Gastrocnemius medialis (tissue), 4 donors: ENCODE measurements around the gene UGDH. TPM values are rescaled to one million over a fixed set of nuclear protein-coding genes. Genes with fewer than 3 reads are reported as not detected.

Experiments
- ATAC-seq, 2 donors: fragments of 150-250 bp; one replicate each; pipeline ENCODE4 v1.9.1; 2016
- DNase-seq, 2 donors: peaks; one replicate each; pipeline ENCODE4 v3.0.0-alpha.2; 2019
- H3K27ac ChIP-seq, 4 donors: fragments of 200-600 bp; sonication (generic); 1 replicate in 1 of 4; 2 replicates in 3 of 4; pipeline ENCODE4 v1.5.1; 2016 to 2018; ENCODE audit warnings: mild to moderate bottlenecking in 2 of 4, moderate library complexity in 1 of 4
- H3K27me3 ChIP-seq, 3 donors: fragments of 200-600 bp; sonication (generic) in 2 of 3; 1 replicate in 1 of 3; 2 replicates in 2 of 3; pipeline versions ENCODE4 v1.5.1 to v1.6.0; 2016 to 2019; ENCODE audit warnings: mild to moderate bottlenecking in 1 of 3, moderate library complexity in 1 of 3
- H3K36me3 ChIP-seq, 2 donors: fragments of 200-600 bp; sonication (generic) in 1 of 2; one replicate each; pipeline ENCODE4 v1.5.1; 2017 to 2018
- H3K4me1 ChIP-seq, 2 donors: fragments of 200-600 bp; sonication (generic) in 1 of 2; one replicate each; pipeline ENCODE4 v1.5.1; 2016 to 2017; ENCODE audit warnings: mild to moderate bottlenecking in 2 of 2
- H3K4me3 ChIP-seq, 4 donors: fragments of 200-600 bp; sonication (generic) in 3 of 4; 1 replicate in 1 of 4; 2 replicates in 3 of 4; pipeline ENCODE4 v1.5.1; 2016 to 2019; ENCODE audit warnings: mild to moderate bottlenecking in 2 of 4
- H3K9me3 ChIP-seq, 3 donors: fragments of 200-600 bp; sonication (generic) in 2 of 3; 1 replicate in 1 of 3; 2 replicates in 2 of 3; pipeline ENCODE4 v1.5.1; 2016 to 2019
- CTCF ChIP-seq, 5 experiments: fragments of 450-650 bp in 3 of 5; fragments of 200-600 bp in 2 of 5; sonication (generic) in 2 of 5; IDR thresholded peaks in 4 of 5; conservative IDR thresholded peaks in 1 of 5; 1 replicate in 4 of 5; 2 replicates in 1 of 5; pipeline ENCODE4 v1.5.1; 2016 to 2019; ENCODE audit warnings: antibody characterized with exemption in 5 of 5, mild to moderate bottlenecking in 3 of 5, moderate library complexity in 3 of 5
- POLR2A ChIP-seq, 2 donors: fragments of 450-650 bp; IDR thresholded peaks; one replicate each; pipeline ENCODE4 v1.6.1; 2017; ENCODE audit warnings: antibody characterized with exemption in 2 of 2, mild to moderate bottlenecking in 2 of 2, moderate library complexity in 2 of 2
- in situ Hi-C, 4 donors: fragments of 200-750 bp; cut with MboI; loops; one replicate each; pipeline versions ENCODE4 v1.15.0 to v1.8.0; 2017; ENCODE audit warnings: low sequenced_read_pairs in 4 of 4
- intact Hi-C: fragments of 100-400 bp; cut with DNase I; formaldehyde crosslinking; loops from one replicate; pipeline ENCODE4 v1.15.1; 2023; ENCODE audit warnings: low total_unique reads
- total RNA-seq, 4 donors: library from RNA; depleted of rRNA; stranded (reverse); fragments of >200 nt; gene quantifications; one replicate each; pipeline versions ENCODE4 v1.1.0 to v1.2.3, GENCODE V29; 2016

Gene UGDH
- total RNA-seq, result 10 to 100 TPM in 1 of 4 donors, 1 to 10 TPM in 3; 6.1 to 12.7 (median 8.8) TPM

GRCh38 chr4:39527296-39528060, at the start of gene UGDH:
Gene UGDH (minus strand): TSS chr4:39527439. CDS start chr4:39521512, 5,927 bp downstream.
- Histone ChIP-seq H3K27me3 (no peaks in the 10 kb centered on the region), H3K36me3 (peaks cover 0 to 8% of the 10 kb centered on the region in 2 donors), H3K4me1 (peaks cover 24% of the 10 kb centered on the region in 2 donors), H3K9me3 (no peaks in the 10 kb centered on the region), H3K4me3 (peak within 1 kb of the TSS; percentile 84 to 95 (median 91)), H3K27ac (peak within 1 kb of the TSS; percentile 91 to 98 (median 95))
- in situ Hi-C loops (loop anchor here in 1 of 4 donors (5.0 kb wide), 1 partner anchor 110 kb away; the partner anchor contains the start of gene SMIM14), intact Hi-C loops (loop anchor here (1.0 to 10.0 kb wide), 5 partner anchors 69 to 530 kb away; partner anchors contain the start of genes LIAS, N4BP2, PDS5A and RFC1)
- DNase-seq, result peak; percentile 94 to 96
- TF ChIP-seq CTCF (IDR thresholded peaks at IDR 0.05 in 4 of 5, conservative IDR thresholded peaks at IDR 0.05 in 1 of 5) (no peak), POLR2A (IDR thresholded peaks at IDR 0.05) (peak; percentile 88 to 89)
- peak; percentile 92 to 94 for ATAC-seq

- in situ Hi-C loops, result no loop called here
- Histone ChIP-seq H3K36me3 (peaks cover 0 to 14% of the 10 kb centered on the region in 2 donors), H3K27me3 (no peaks in the 10 kb centered on the region), H3K4me3 (no peak overlapping the region), H3K9me3 (no peaks in the 10 kb centered on the region), H3K4me1 (no peaks in the 10 kb centered on the region), H3K27ac (no peak overlapping the region)
- ATAC-seq, result no peak
- TF ChIP-seq CTCF (IDR thresholded peaks at IDR 0.05 in 4 of 5, conservative IDR thresholded peaks at IDR 0.05 in 1 of 5) (no peak), POLR2A (IDR thresholded peaks at IDR 0.05) (no peak)
- intact Hi-C loops, result no loop called here
- no peak for DNase-seq
Observed at GRCh38 chr4:39574946-39575345, 47.7 kb upstream of the UGDH start.

- Histone ChIP-seq H3K4me1 (no peaks in the 10 kb centered on the region), H3K27ac (no peak overlapping the region), H3K9me3 (no peaks in the 10 kb centered on the region), H3K4me3 (no peak overlapping the region), H3K36me3 (peaks cover 0 to 14% of the 10 kb centered on the region in 2 donors), H3K27me3 (no peaks in the 10 kb centered on the region)
- intact Hi-C loops, result no loop called here
- DNase-seq (no peak), ATAC-seq (no peak)
- in situ Hi-C loops, result no loop called here
- TF ChIP-seq POLR2A (IDR thresholded peaks at IDR 0.05) (no peak), CTCF (IDR thresholded peaks at IDR 0.05 in 4 of 5, conservative IDR thresholded peaks at IDR 0.05 in 1 of 5) (no peak)
Observed at GRCh38 chr4:39571504-39571903, 44.3 kb upstream of the UGDH start.

GRCh38 chr4:39571054-39571453, 43.8 kb upstream of the UGDH start:
- in situ Hi-C loops (no loop called here), intact Hi-C loops (no loop called here)
- no peaks in the 10 kb centered on the region for H3K27me3 ChIP-seq
- H3K27ac ChIP-seq, result no peak overlapping the region
- no peaks in the 10 kb centered on the region for H3K4me1 ChIP-seq
- H3K36me3 ChIP-seq, result peaks cover 0 to 14% of the 10 kb centered on the region in 2 donors
- H3K4me3 ChIP-seq, result no peak overlapping the region
- DNase-seq, result no peak
- no peak for TF ChIP-seq POLR2A (IDR thresholded peaks at IDR 0.05)
- TF ChIP-seq CTCF (IDR thresholded peaks at IDR 0.05 in 4 of 5, conservative IDR thresholded peaks at IDR 0.05 in 1 of 5), result no peak
- H3K9me3 ChIP-seq, result no peaks in the 10 kb centered on the region
- no peak for ATAC-seq
